Activated naive CD8-positive, alpha-beta T cell (primary cell): Measurements from ENCODE around the gene RFC2.
"Not testable (repeated sequence)": the region's sequence is repeated elsewhere in the genome, so short reads cannot be mapped to it uniquely, and the experiment has no call there.

ENCODE experiments used
- H3K27ac Mint-ChIP-seq: one replicate; pipeline ENCODE4 v1.8.0; 2021; ENCODE audit warnings: mixed read lengths
- H3K27me3 Mint-ChIP-seq: one replicate; pipeline ENCODE4 v1.8.0; 2021; ENCODE audit warnings: mixed read lengths
- H3K36me3 Mint-ChIP-seq: one replicate; pipeline ENCODE4 v1.8.0; 2021; ENCODE audit warnings: mixed read lengths
- H3K4me1 Mint-ChIP-seq: one replicate; pipeline ENCODE4 v1.8.0; 2021; ENCODE audit warnings: low read depth, mixed read lengths
- H3K4me3 Mint-ChIP-seq: one replicate; pipeline ENCODE4 v1.8.0; 2021; ENCODE audit warnings: mild to moderate bottlenecking, mixed read lengths
- H3K9me3 Mint-ChIP-seq: one replicate; pipeline ENCODE4 v1.8.0; 2021; ENCODE audit warnings: low read depth, mixed read lengths

Gene RFC2

GRCh38 chr7:74221713-74222112, 32.5 kb downstream of the RFC2 start:
- Mint-ChIP-seq H3K36me3 (peaks cover 4% of the 10 kb centered on the region), H3K4me1 (peaks cover 16% of the 10 kb centered on the region), H3K27me3 (no peaks in the 10 kb centered on the region), H3K27ac (no peak overlapping the region), H3K9me3 (no peaks in the 10 kb centered on the region), H3K4me3 (no peak overlapping the region)

GRCh38 chr7:74220229-74220628, 34.0 kb downstream of the RFC2 start:
- no peaks in the 10 kb centered on the region for H3K9me3 Mint-ChIP-seq
- no peaks in the 10 kb centered on the region for H3K36me3 Mint-ChIP-seq
- peaks cover 14% of the 10 kb centered on the region for H3K4me1 Mint-ChIP-seq
- no peak overlapping the region for H3K27ac Mint-ChIP-seq
- H3K27me3 Mint-ChIP-seq: no peaks in the 10 kb centered on the region
- no peak overlapping the region for H3K4me3 Mint-ChIP-seq

DNA sequence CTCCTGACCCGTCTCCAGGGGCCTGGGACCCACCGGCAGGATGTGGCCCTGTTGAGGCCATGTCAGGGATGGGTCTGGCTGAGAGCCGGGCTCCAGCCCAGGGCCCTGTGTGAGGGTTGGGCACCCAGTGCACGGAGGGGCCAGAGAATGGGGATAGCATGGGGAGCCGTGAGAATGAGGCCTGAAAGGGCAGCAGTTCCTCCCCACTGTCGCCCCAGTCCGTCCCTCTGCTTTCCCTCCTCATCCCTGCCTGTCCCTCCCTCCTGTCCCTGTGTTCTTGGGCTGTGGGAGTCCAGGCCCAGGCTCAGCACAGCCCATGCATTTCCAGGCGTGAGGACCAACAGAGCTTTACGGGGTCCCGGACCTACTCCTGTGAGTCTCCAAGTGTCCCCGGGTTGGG, 34.8 kb downstream of the RFC2 start:
- H3K27ac Mint-ChIP-seq: no peak overlapping the region
- H3K4me1 Mint-ChIP-seq: peaks cover 14% of the 10 kb centered on the region
- no peaks in the 10 kb centered on the region for H3K27me3 Mint-ChIP-seq
- H3K4me3 Mint-ChIP-seq: no peak overlapping the region
- no peaks in the 10 kb centered on the region for H3K9me3 Mint-ChIP-seq
- H3K36me3 Mint-ChIP-seq: no peaks in the 10 kb centered on the region

DNA sequence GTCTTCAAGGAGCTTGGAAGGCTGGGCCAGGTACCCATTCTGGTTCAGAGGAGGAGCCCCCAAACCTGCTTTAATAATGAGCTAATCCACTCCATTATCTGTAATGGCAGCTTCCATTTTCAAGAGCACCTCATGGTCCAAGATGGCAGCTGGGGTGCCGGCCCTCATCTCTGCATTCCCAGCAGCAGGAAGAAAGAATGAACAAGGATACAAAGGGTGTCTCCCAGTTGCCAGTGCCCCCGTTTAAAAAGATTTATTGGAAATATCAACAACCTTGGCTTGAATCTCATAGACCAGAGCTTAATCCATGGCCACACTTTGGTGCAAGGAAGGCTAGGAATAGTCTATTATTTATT, 35.9 kb downstream of the RFC2 start:
- H3K27me3 Mint-ChIP-seq: no peaks in the 10 kb centered on the region
- no peak overlapping the region for H3K27ac Mint-ChIP-seq
- peaks cover 14% of the 10 kb centered on the region for H3K4me1 Mint-ChIP-seq
- no peaks in the 10 kb centered on the region for H3K36me3 Mint-ChIP-seq
- no peak overlapping the region for H3K4me3 Mint-ChIP-seq
- H3K9me3 Mint-ChIP-seq: no peaks in the 10 kb centered on the region

DNA sequence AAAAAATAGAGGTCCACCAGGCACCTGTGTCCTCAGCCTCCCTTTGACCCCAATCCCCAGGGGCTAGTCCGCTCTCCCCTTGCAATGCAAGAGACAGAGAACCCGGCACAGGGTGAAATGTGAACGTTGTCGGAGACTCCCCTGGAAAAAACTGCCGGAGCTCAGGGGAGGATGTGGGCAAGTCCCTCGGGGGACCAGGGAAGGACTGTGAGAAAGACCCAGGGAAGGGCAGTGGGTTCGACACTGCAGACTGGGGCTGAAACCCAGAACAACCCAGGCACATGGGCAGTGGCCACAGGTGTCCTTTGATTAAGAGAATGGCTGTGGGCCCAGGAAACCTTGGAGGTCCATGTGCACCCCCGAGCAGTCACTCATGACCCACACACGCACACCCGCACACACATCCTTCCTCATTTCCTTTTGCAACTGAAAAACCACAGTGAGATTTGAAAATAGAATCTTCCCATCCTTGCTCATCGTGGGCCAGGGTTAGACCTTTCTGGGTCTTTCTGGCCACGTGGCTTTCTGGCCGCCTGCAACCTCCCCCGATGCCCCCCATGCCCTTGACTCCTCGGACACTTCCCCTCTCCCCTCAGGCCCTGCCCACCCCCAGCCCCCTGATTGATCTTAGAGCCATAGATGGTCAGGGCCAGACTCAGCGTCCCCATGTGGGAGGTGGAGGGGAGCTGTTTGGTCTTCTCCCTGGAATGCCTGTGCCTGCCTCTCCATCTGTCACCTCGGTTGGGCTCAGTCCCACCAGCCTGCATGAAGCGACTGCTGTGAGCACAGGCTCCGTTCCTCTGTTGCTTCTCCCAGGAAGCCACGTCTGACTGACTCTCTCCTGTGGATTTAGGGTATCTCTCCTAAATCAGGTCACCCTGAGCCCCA, 36.5 kb downstream of the RFC2 start:
- Mint-ChIP-seq H3K4me3 (peak overlapping the region; percentile 13), H3K36me3 (no peaks in the 10 kb centered on the region), H3K4me1 (peaks cover 14% of the 10 kb centered on the region), H3K27me3 (no peaks in the 10 kb centered on the region), H3K9me3 (no peaks in the 10 kb centered on the region), H3K27ac (peak overlapping the region; percentile 41)

DNA sequence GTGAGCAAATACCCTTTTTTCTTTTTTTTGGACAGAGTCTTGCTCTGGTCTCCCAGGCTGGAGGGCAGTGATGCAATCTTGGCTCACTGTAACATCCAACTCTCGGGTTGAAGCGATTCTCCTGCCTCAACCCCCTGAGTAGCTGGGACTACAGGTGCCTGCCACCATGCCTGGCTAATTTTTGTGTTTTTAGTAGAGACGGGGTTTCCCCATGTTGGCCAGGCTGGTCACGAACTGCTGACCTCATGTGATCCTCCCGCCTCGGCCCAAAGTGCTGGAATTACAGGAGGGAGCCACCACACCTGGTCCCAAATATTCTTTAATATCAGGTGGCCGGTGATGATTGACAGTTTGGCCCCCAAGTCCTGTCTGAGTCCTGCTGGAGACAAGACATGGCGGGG, 37.8 kb downstream of the RFC2 start:
- no peaks in the 10 kb centered on the region for H3K36me3 Mint-ChIP-seq
- peaks cover 14% of the 10 kb centered on the region for H3K4me1 Mint-ChIP-seq
- H3K9me3 Mint-ChIP-seq: no peaks in the 10 kb centered on the region
- no peak overlapping the region for H3K4me3 Mint-ChIP-seq
- no peak overlapping the region for H3K27ac Mint-ChIP-seq
- H3K27me3 Mint-ChIP-seq: no peaks in the 10 kb centered on the region

- no peak overlapping the region for H3K27ac Mint-ChIP-seq
- no peaks in the 10 kb centered on the region for H3K9me3 Mint-ChIP-seq
- no peak overlapping the region for H3K4me3 Mint-ChIP-seq
- H3K4me1 Mint-ChIP-seq: peaks cover 14% of the 10 kb centered on the region
- no peaks in the 10 kb centered on the region for H3K27me3 Mint-ChIP-seq
- no peaks in the 10 kb centered on the region for H3K36me3 Mint-ChIP-seq
Observed at GRCh38 chr7:74215921-74216320, 38.3 kb downstream of the RFC2 start.

DNA sequence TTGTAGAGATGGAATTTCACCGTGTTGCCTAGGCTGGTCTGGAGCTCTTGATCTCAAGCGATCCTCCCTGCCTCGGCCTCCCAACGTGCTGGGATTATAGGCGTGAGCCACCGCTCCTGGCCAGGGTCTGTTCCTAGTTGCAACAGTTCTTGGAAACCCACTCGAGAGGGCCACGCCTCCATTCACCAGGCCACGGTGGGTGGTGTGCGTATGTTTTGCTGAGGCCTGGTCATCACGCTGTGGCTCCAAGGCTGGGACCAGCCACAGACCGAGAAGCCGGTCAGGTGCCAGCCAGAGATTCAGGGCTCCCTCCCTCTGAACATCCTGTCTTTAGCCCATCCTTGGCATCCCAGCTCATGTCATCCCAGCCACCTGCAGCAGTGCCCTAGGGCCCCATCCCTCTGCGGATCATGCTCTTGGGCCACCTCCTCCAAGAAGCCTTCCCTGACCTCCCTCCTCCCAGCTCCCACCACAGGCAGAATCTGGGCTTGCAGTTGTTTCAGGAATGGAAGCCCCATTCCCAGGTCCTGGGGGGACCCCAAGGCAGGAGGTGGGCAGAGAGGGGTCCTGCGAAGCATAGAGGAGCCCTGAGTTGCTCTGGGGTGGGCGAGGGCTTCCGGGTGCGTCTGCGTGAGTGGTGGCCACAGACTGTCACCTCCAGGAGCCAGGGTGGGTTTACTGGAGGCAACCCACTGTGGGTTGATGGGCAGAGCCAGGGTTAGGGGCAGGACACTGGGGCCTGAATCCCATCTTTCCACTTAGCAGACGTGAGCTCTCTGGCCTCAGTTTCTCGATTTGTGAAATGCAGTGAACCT, 39.2 kb downstream of the RFC2 start:
- no peaks in the 10 kb centered on the region for H3K36me3 Mint-ChIP-seq
- peaks cover 14% of the 10 kb centered on the region for H3K4me1 Mint-ChIP-seq
- H3K27me3 Mint-ChIP-seq: no peaks in the 10 kb centered on the region
- no peak overlapping the region for H3K27ac Mint-ChIP-seq
- H3K4me3 Mint-ChIP-seq: no peak overlapping the region
- H3K9me3 Mint-ChIP-seq: no peaks in the 10 kb centered on the region

- H3K27me3 Mint-ChIP-seq: peaks cover 2% of the 10 kb centered on the region
- H3K4me1 Mint-ChIP-seq: peaks cover 13% of the 10 kb centered on the region
- H3K4me3 Mint-ChIP-seq: no peak overlapping the region
- no peak overlapping the region for H3K27ac Mint-ChIP-seq
- H3K9me3 Mint-ChIP-seq: no peaks in the 10 kb centered on the region
- no peaks in the 10 kb centered on the region for H3K36me3 Mint-ChIP-seq
Observed at GRCh38 chr7:74212661-74213060, 41.5 kb downstream of the RFC2 start.

GRCh38 chr7:74208241-74208640, 46.0 kb downstream of the RFC2 start:
- not testable (repeated sequence) for H3K27me3 Mint-ChIP-seq, H3K4me3 Mint-ChIP-seq, H3K9me3 Mint-ChIP-seq, H3K27ac Mint-ChIP-seq, H3K36me3 Mint-ChIP-seq
- peaks cover 13% of the 10 kb centered on the region for H3K4me1 Mint-ChIP-seq

DNA sequence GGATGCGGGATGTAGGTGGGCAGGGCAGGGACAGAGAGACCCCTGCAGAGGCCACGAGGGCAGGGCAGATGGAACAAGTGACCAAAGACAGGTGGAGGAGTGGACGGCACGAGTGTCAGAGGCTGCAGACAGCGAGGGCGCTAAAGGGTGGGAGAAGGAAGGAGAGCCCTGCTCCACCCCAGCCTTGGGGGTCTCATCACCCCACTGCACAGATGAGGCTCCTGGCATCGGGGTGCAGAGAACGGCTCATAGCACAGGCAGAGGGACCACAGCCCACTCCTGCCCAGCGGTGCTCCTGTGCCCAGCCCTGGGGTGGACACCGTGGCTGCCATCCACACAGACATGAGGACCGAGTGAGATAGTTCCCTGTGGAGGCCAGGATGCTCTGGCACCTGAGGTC, 46.6 kb downstream of the RFC2 start:
- no peaks in the 10 kb centered on the region for H3K9me3 Mint-ChIP-seq
- H3K27ac Mint-ChIP-seq: no peak overlapping the region
- no peak overlapping the region for H3K4me3 Mint-ChIP-seq
- no peaks in the 10 kb centered on the region for H3K36me3 Mint-ChIP-seq
- peaks cover 16% of the 10 kb centered on the region for H3K4me1 Mint-ChIP-seq
- peaks cover 2% of the 10 kb centered on the region for H3K27me3 Mint-ChIP-seq

DNA sequence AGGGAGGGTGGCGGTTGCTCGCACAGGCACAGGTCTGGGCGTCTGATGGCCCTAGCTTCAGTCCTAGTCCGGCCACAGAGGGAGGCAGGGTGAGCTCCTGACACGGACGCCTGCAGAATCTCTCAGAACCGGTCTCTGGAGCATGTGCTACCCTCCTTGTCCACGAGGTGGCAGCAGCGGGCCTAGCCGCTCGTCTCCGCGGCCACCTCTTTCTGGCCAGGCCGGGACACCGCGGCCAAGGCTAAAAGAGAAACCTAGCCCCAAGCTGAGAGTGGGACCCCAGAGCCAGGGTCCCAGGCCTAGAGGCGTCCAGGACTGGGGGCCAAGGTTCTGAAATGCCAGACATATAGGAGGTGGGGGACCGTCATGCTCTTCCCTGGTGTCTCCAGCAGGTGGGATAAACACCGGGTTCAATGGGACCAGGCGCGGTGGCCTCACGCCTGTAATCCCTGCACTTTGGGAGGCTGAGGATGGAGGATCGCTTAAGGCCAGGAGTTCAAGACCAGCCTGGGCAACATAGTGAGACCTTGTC, 47.5 kb downstream of the RFC2 start:
- peaks cover 2% of the 10 kb centered on the region for H3K27me3 Mint-ChIP-seq
- H3K27ac Mint-ChIP-seq: no peak overlapping the region
- peak overlapping the region; percentile 42 for H3K4me3 Mint-ChIP-seq
- no peaks in the 10 kb centered on the region for H3K9me3 Mint-ChIP-seq
- H3K4me1 Mint-ChIP-seq: peaks cover 18% of the 10 kb centered on the region
- H3K36me3 Mint-ChIP-seq: no peaks in the 10 kb centered on the region

GRCh38 chr7:74206052-74206451, 48.1 kb downstream of the RFC2 start:
- H3K36me3 Mint-ChIP-seq, H3K27ac Mint-ChIP-seq, H3K4me3 Mint-ChIP-seq, H3K27me3 Mint-ChIP-seq, H3K9me3 Mint-ChIP-seq: not testable (repeated sequence)
- H3K4me1 Mint-ChIP-seq: peaks cover 18% of the 10 kb centered on the region

DNA sequence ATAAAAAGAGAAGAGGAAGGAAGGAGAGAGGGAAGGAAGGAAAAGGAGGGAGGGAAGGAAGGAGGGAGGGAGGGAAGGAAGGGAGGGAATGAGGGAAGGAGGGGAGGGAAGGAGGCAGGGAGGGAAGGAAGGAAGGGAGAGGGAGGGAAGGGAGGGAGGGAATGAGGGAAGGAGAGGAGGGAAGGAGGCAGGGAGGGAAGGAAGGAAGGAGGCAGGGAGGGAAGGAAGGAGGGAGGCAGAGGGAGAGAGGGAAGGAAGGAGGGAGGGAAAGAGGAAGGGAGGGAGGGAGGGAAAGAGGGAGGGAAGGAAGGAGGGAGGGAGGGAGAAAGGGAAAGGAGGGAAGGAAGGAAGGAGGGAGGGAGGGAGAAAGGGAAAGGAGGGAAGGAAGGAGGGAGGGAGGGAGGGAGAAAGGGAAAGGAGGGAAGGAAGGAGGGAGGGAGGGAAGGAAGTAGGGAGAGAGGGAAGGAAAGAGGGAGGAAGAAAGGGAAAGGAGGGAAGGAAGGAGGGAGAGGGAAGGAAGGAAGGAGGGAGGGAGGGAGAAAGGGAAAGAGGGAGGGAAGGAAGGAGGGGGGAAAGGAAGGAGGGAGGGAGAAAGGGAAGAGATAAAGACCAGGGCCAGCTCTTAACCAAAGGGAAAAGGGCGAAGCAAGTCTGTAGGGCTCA, 50.1 kb downstream of the RFC2 start:
- no peak overlapping the region for H3K27ac Mint-ChIP-seq
- peaks cover 14% of the 10 kb centered on the region for H3K4me1 Mint-ChIP-seq

More for the DNA sequence above, 50.1 kb downstream of the RFC2 start:
- H3K4me3 Mint-ChIP-seq: no peak overlapping the region
- H3K9me3 Mint-ChIP-seq: no peaks in the 10 kb centered on the region
- H3K27me3 Mint-ChIP-seq: no peaks in the 10 kb centered on the region
- H3K36me3 Mint-ChIP-seq: no peaks in the 10 kb centered on the region
